GM23248 (cell line): ENCODE results near the gene STX18.

Experiments used
- EZH2 ChIP-seq: fragments of 200-600 bp; sonication (generic); IDR thresholded peaks from 2 replicates; pipeline ENCODE4 v1.6.1; 2018; ENCODE audit warnings: antibody characterized with exemption, mild to moderate bottlenecking; ENCODE audit not compliant: insufficient read depth, poor library complexity, severe bottlenecking
- EZH2phosphoT487 ChIP-seq: fragments of 200-600 bp; sonication (generic); IDR thresholded peaks from 2 replicates; pipeline ENCODE4 v1.6.1; 2018; ENCODE audit warnings: antibody characterized with exemption, moderate library complexity, mild to moderate bottlenecking, low read depth; ENCODE audit not compliant: insufficient read depth

- no peak for TF ChIP-seq EZH2
- 0 out of 2 replicates have a peak, but pooled peaks have one; percentile 54 for TF ChIP-seq EZH2phosphoT487
Measured at GRCh38 chr4:4555916-4556315, 14.1 kb upstream of the STX18 start.
